Spleen (tissue), 11 donors: ENCODE results near the gene STX4. TPM values are rescaled to one million over a fixed set of nuclear protein-coding genes. Genes with fewer than 3 reads are reported as not detected.

Experiments
- DNase-seq: peaks from one replicate; pipeline ENCODE4 v3.0.0-alpha.2; 2020
- H3K27ac ChIP-seq, 8 donors: fragments of 200-600 bp; sonication (generic) in 7 of 8; 1 replicate in 4 of 8; 2 replicates in 4 of 8; pipeline versions ENCODE4 v1.5.0 to v1.8.0; 2016 to 2021; ENCODE audit warnings: inconsistent platforms in 4 of 8, mild to moderate bottlenecking in 4 of 8, moderate library complexity in 1 of 8
- H3K27me3 ChIP-seq, 7 donors: fragments of 200-600 bp; sonication (generic) in 6 of 7; replicated peaks in 1 of 7; 1 replicate in 4 of 7; 2 replicates in 3 of 7; pipeline versions ENCODE4 v1.5.0 to v1.8.0; 2016 to 2021; ENCODE audit warnings: inconsistent platforms in 3 of 7, mild to moderate bottlenecking in 1 of 7
- H3K36me3 ChIP-seq, 6 donors: fragments of 200-600 bp; sonication (generic) in 5 of 6; 1 replicate in 4 of 6; 2 replicates in 2 of 6; pipeline versions ENCODE4 v1.5.0 to v1.8.0; 2016 to 2021; ENCODE audit warnings: inconsistent platforms in 2 of 6
- H3K4me1 ChIP-seq, 6 donors: fragments of 200-600 bp; sonication (generic) in 5 of 6; 1 replicate in 3 of 6; 2 replicates in 3 of 6; pipeline versions ENCODE4 v1.5.0 to v1.8.0; 2016 to 2021; ENCODE audit warnings: inconsistent platforms in 3 of 6
- H3K4me3 ChIP-seq, 8 donors: fragments of 200-600 bp; sonication (generic) in 7 of 8; 1 replicate in 4 of 8; 2 replicates in 4 of 8; pipeline versions ENCODE4 v1.5.0 to v1.8.0; 2016 to 2021; ENCODE audit warnings: inconsistent platforms in 4 of 8, mild to moderate bottlenecking in 4 of 8, moderate library complexity in 2 of 8
- H3K9me3 ChIP-seq, 8 donors: fragments of 200-600 bp; sonication (generic) in 7 of 8; 1 replicate in 4 of 8; 2 replicates in 4 of 8; pipeline versions ENCODE4 v1.5.0 to v1.8.0; 2016 to 2021; ENCODE audit warnings: inconsistent platforms in 4 of 8
- POLR2A ChIP-seq, 3 donors: fragments of 450-650 bp; IDR thresholded peaks; one replicate each; pipeline ENCODE4 v1.5.1; 2017; ENCODE audit warnings: antibody characterized with exemption in 3 of 3, mild to moderate bottlenecking in 1 of 3
- POLR2AphosphoS5 ChIP-seq, 3 donors: sonication (generic); formaldehyde crosslinking; IDR thresholded peaks; one replicate each; pipeline ENCODE4 v1.5.1; 2017; ENCODE audit warnings: antibody characterized with exemption in 3 of 3
- WGBS, 5 donors: extraction: QIAGEN DNeasy Blood & Tissue Kit in 3 of 5; methylation state at CpG; one replicate each; pipeline versions ENCODE4 v1.1.5 to v1.1.7; 2013 to 2018; 5-methylcytosine and 5-hydroxymethylcytosine counted together
- intact Hi-C: fragments of 100-400 bp; cut with DNase I; formaldehyde crosslinking; loops from one replicate; pipeline ENCODE4 v1.15.0; 2023; ENCODE audit warnings: low total_unique reads
- polyA plus RNA-seq, 3 donors: library from polyadenylated mRNA; stranded (reverse); fragments of 200-250 nt; gene quantifications; one replicate each; pipeline ENCODE4 v1.2.1, GENCODE V29; 2013
- total RNA-seq, 7 donors: library from RNA; depleted of rRNA in 3 of 7; stranded (reverse); fragments of >200 nt in 3 of 7; fragmentation: NEBNext Ultra II Directional in 4 of 7; extraction: Animal tissue kit (Norgen Biotek cat#: 25700) in 4 of 7; gene quantifications; one replicate each; pipeline versions ENCODE4 v1.1.0 to v1.2.1, GENCODE V29; 2016 to 2021
- TF ChIP-seq, protein P1 (sequence below), 11 experiments: fragments of 200-600 bp in 7 of 11; fragments of 450-650 bp in 4 of 11; sonication (generic) in 4 of 11; IDR thresholded peaks in 8 of 11; conservative IDR thresholded peaks in 3 of 11; 1 replicate in 7 of 11; 2 replicates in 4 of 11; pipeline versions ENCODE4 v1.4.0 to v1.8.0; 2016 to 2021; ENCODE audit warnings: antibody characterized with exemption in 11 of 11, inconsistent platforms in 4 of 11, mild to moderate bottlenecking in 1 of 11
- donor health status: healthy with polysubstance abuse.
- donor health status: DM: no; HTN: no; CAD: no; lungs with moderate emphysema.
- donor health status: DM: no; HTN: no; CAD: no.
- donor health status: Bipolar disorder and iron deficiency.
- donor health status: healthy.
- donor health status: DM: no; HTN: no; CAD: no.
- donor health status: DM: yes; HTN: yes; CAD: no.

The STX4 gene
- total and polyA plus RNA-seq, 10 donors, result 54.0 to 135 (median 86.9) TPM

DNA sequence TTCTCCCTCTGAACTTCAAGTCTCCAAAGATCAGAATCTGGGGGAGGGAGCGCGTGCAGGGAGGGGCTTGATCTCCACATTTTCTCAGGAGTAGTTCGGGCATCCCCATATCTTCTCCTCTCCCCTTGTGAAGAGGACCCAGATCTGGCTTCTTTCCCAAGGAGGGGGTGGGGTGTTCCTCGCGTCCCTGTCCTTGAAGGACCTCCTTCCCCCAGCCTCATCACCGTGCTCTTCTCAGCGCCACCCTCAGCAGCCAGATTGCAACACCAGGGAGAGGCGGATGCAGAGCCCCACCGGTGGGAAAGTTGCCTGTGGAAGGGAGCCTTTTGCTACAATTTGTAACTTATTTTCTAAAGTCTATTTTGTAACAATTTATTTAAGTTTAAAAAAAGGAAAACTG is 49.7 kb downstream of the STX4 start:
- peaks cover 0 to 56% (median 23%) of the 10 kb centered on the region in 6 donors for H3K4me1 ChIP-seq
- peaks cover 0 to 100% (median 66%) of the 10 kb centered on the region in 6 donors for H3K36me3 ChIP-seq
- TF ChIP-seq POLR2AphosphoS5 (IDR thresholded peaks at IDR 0.05) (peak in 1 of 3 donors; percentile 2), POLR2A (IDR thresholded peaks at IDR 0.05) (no peak)
- TF ChIP-seq, protein P1, sequence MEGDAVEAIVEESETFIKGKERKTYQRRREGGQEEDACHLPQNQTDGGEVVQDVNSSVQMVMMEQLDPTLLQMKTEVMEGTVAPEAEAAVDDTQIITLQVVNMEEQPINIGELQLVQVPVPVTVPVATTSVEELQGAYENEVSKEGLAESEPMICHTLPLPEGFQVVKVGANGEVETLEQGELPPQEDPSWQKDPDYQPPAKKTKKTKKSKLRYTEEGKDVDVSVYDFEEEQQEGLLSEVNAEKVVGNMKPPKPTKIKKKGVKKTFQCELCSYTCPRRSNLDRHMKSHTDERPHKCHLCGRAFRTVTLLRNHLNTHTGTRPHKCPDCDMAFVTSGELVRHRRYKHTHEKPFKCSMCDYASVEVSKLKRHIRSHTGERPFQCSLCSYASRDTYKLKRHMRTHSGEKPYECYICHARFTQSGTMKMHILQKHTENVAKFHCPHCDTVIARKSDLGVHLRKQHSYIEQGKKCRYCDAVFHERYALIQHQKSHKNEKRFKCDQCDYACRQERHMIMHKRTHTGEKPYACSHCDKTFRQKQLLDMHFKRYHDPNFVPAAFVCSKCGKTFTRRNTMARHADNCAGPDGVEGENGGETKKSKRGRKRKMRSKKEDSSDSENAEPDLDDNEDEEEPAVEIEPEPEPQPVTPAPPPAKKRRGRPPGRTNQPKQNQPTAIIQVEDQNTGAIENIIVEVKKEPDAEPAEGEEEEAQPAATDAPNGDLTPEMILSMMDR (IDR thresholded peaks at IDR 0.05 in 8 of 11, conservative IDR thresholded peaks at IDR 0.05 in 3 of 11), result no peak
- DNase-seq, result no peak
- H3K27me3 ChIP-seq, result no peaks in the 10 kb centered on the region
- WGBS, 5 donors, result 64 to 80% (median 65%) methylated on average over 9 of the region's 9 CpGs
- H3K4me3 ChIP-seq, result no peak overlapping the region
- H3K9me3 ChIP-seq, result no peaks in the 10 kb centered on the region
- intact Hi-C loops, result no loop called here
- H3K27ac ChIP-seq, result no peak overlapping the region

DNA sequence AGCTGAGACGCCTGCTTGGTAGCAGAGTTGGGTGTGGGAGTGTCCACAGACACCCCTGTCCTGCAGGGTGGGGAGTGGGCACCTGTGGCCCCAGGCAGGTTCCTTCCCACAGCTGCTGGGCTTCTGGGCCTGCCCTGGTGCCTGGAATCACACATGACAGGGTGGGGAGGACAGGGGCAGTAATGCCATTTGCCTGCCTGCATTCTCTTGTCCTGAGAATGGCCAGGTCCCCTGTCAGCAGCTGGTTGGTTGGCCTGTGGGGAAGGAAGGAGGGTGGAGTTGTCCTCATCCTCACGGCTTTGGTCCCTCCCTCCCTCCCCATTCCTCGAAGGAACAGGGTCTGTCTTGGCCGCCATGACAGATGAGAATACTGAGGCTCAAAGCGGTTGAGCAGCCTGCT is 50.2 kb downstream of the STX4 start:
- H3K4me1 ChIP-seq, result peaks cover 0 to 51% (median 22%) of the 10 kb centered on the region in 6 donors
- no peaks in the 10 kb centered on the region for H3K27me3 ChIP-seq
- DNase-seq, result peak; percentile 50
- intact Hi-C loops, result no loop called here
- H3K4me3 ChIP-seq, result no peak overlapping the region
- no peaks in the 10 kb centered on the region for H3K9me3 ChIP-seq
- TF ChIP-seq, protein P1 (IDR thresholded peaks at IDR 0.05 in 8 of 11, conservative IDR thresholded peaks at IDR 0.05 in 3 of 11), result no peak
- TF ChIP-seq POLR2AphosphoS5 (IDR thresholded peaks at IDR 0.05), result peak in 1 of 3 donors; percentile 4
- peaks cover 0 to 99% (median 62%) of the 10 kb centered on the region in 6 donors for H3K36me3 ChIP-seq
- no peak overlapping the region for H3K27ac ChIP-seq
- 65 to 81% (median 74%) methylated on average over 5 of the region's 5 CpGs for WGBS, 5 donors

DNA sequence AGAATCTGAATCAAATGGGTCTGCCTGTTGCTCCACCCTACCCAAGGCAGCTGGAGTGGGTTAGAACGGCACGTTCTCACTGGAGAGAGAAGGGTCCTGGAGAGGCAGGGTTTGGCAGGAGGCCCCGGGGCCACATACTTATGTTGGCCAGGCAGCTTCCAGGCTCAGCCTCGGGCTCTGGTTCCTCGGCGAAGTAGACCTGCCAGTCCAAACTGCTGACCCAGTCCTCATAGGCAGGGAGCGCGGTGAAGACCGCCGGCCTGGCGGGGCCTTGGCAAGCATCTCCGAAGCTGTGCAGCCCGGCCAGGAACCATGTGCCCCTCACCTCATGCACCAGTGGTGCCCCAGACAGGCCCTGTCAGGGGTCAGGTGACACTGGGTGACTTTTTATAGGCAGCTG is 50.6 kb downstream of the STX4 start:
- no peaks in the 10 kb centered on the region for H3K9me3 ChIP-seq
- intact Hi-C loops, result no loop called here
- H3K27me3 ChIP-seq, result no peaks in the 10 kb centered on the region
- H3K4me3 ChIP-seq, result no peak overlapping the region
- peak; percentile 74 for DNase-seq
- WGBS, 5 donors, result 85 to 93% (median 92%) methylated on average over 5 to 13 of the region's 13 CpGs
- peaks cover 0 to 47% (median 19%) of the 10 kb centered on the region in 6 donors for H3K4me1 ChIP-seq
- TF ChIP-seq, protein P1 (IDR thresholded peaks at IDR 0.05 in 8 of 11, conservative IDR thresholded peaks at IDR 0.05 in 3 of 11), result no peak
- peak in 1 of 3 donors; percentile 6 for TF ChIP-seq POLR2AphosphoS5 (IDR thresholded peaks at IDR 0.05)
- H3K36me3 ChIP-seq, result peaks cover 0 to 99% (median 59%) of the 10 kb centered on the region in 6 donors
- H3K27ac ChIP-seq, result no peak overlapping the region

DNA sequence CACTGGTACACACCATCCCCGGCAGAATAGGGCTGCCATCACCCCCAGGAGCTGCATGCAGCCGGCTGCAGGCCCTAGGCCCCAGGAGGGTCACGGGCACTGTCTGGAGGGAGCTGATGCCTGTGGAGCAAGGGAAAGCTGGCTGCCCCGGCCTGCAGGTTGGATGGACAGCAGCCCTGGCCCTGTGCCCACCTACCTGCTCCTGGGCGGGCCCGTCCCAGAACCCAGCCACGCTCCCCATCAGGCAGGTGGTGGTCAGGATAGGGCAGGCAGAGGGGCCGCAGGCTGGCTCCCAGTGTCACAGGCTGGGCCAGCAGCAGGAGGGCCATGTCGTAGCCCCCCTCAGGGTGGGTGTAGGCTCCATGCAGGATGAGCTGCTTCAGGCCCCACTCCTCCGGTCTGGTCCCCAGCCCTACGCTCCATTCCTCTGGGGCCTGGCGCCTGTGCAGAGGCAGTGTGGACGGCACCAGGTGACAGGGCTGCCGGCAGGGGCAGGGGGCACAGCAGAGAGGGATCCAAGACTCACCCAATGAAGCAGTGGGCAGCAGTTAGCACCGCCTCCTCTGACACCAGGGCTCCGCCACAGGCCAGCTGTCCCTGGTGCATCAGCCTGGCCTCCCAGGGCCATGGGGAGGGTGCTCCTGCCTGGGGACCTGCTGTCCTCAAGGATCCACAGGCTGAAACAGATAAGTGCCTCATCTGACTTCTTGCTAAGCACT is 51.4 kb downstream of the STX4 start:
- peaks cover 0 to 99% (median 52%) of the 10 kb centered on the region in 6 donors for H3K36me3 ChIP-seq
- no peak overlapping the region for H3K27ac ChIP-seq

More for the DNA sequence above, 51.4 kb downstream of the STX4 start:
- 86 to 96% (median 93%) methylated on average over 3 to 16 of the region's 16 CpGs for WGBS, 5 donors
- H3K27me3 ChIP-seq, result no peaks in the 10 kb centered on the region
- H3K9me3 ChIP-seq, result no peaks in the 10 kb centered on the region
- DNase-seq, result peak; percentile 69
- TF ChIP-seq POLR2AphosphoS5 (IDR thresholded peaks at IDR 0.05), result peak; percentile 19 to 71 (median 27)
- no peak for TF ChIP-seq POLR2A (IDR thresholded peaks at IDR 0.05)
- TF ChIP-seq, protein P1 (IDR thresholded peaks at IDR 0.05 in 8 of 11, conservative IDR thresholded peaks at IDR 0.05 in 3 of 11), result no peak
- no peak overlapping the region for H3K4me3 ChIP-seq
- intact Hi-C loops, result no loop called here
- peaks cover 0 to 39% (median 16%) of the 10 kb centered on the region in 6 donors for H3K4me1 ChIP-seq
